Fibroblast of lung (primary cell): Measurements from ENCODE around the gene CEACAM20.

Experiments used
- CTCF ChIP-seq, 2 donors: IDR thresholded peaks in 1 of 2; conservative IDR thresholded peaks in 1 of 2; 1 replicate in 1 of 2; 2 replicates in 1 of 2; pipeline ENCODE4 v1.5.1; 2011 to 2012; ENCODE audit warnings: low read length in 2 of 2, control low read depth in 1 of 2, inconsistent platforms in 1 of 2, low read depth in 1 of 2, mild to moderate bottlenecking in 1 of 2
- EZH2 ChIP-seq: IDR thresholded peaks from 2 replicates; pipeline ENCODE4 v1.5.1; 2012; ENCODE audit warnings: low read length, control low read depth, mild to moderate bottlenecking; ENCODE audit errors: missing control alignments

- TF ChIP-seq CTCF (conservative IDR thresholded peaks at IDR 0.05 in 1 of 2, IDR thresholded peaks at IDR 0.05 in 1 of 2; ENCODE audit: low read depth in 1 of 2, low read length in 2 of 2) (no peak), EZH2 (no peak)
These were observed 44.9 kb upstream of the CEACAM20 start for GRCh38 chr19:44574186-44574950.
